ENCODE results near the gene CTSF.

- TF ChIP-seq CTCF (CRISPR knock-in tag; IDR thresholded peaks at IDR 0.05) (no peak), ZC3H13 (CRISPR knock-in tag; IDR thresholded peaks at IDR 0.05) (no peak), EHMT2 (IDR thresholded peaks at IDR 0.05; ENCODE audit: borderline replicate concordance, low read depth, low read length) (no peak), GLI4 (CRISPR knock-in tag; IDR thresholded peaks at IDR 0.05; ENCODE audit: borderline replicate concordance) (no peak), ZBTB10 (CRISPR knock-in tag; IDR thresholded peaks at IDR 0.05; ENCODE audit: borderline replicate concordance) (no peak), HDAC6 (IDR thresholded peaks at IDR 0.05; ENCODE audit: low read depth, low read length) (no peak), DBP (CRISPR knock-in tag; IDR thresholded peaks at IDR 0.05; ENCODE audit: not compliant biosample characterization) (no peak), ZSCAN31 (CRISPR knock-in tag; IDR thresholded peaks at IDR 0.05; ENCODE audit: low read depth) (no peak), BHLHE40 (IDR thresholded peaks at IDR 0.05; ENCODE audit: low read length) (no peak), U2AF2 (IDR thresholded peaks at IDR 0.05; ENCODE audit: low read depth, low read length) (no peak), TBP (CRISPR knock-in tag; IDR thresholded peaks at IDR 0.05) (no peak), GABPA (IDR thresholded peaks at IDR 0.05; ENCODE audit: low read depth, low read length) (no peak), GABPA (CRISPR knock-in tag; IDR thresholded peaks at IDR 0.05; ENCODE audit: low read depth) (no peak)
Measured at GRCh38 chr11:66568124-66568916, at the start of gene CTSF.
